ENCODE results near the gene NEU1. TPM values are rescaled to one million over a fixed set of nuclear protein-coding genes. Genes with fewer than 3 reads are reported as not detected.

The NEU1 gene
- total RNA-seq, 1 experiment from 2014 or later, result 15.1 TPM

DNA sequence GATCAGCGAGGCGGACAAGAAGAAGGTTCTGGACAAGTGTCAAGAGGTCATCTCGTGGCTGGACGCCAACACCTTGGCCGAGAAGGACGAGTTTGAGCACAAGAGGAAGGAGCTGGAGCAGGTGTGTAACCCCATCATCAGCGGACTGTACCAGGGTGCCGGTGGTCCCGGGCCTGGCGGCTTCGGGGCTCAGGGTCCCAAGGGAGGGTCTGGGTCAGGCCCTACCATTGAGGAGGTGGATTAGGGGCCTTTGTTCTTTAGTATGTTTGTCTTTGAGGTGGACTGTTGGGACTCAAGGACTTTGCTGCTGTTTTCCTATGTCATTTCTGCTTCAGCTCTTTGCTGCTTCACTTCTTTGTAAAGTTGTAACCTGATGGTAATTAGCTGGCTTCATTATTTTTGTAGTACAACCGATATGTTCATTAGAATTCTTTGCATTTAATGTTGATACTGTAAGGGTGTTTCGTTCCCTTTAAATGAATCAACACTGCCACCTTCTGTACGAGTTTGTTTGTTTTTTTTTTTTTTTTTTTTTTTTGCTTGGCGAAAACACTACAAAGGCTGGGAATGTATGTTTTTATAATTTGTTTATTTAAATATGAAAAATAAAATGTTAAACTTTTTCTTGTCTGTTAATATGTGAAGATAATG lies 32.9 kb downstream of the NEU1 start:
- no peak for ATAC-seq
- peak overlapping the region; percentile 46 for H3K9ac ChIP-seq (ENCODE audit: low read length)
- H3K4me1 ChIP-seq (ENCODE audit: control insufficient read depth in 1 of 2, insufficient read depth in 2 of 2, low read length in 2 of 2), result peaks cover 28 to 61% of the 10 kb centered on the region in 2 experiments
- H3K27ac ChIP-seq (ENCODE audit: low read depth, low read length), result peak overlapping the region; percentile 17
- no TSS peak for BruUV-seq (replicated peaks)
- peaks cover 31% of the 10 kb centered on the region for H3K79me2 ChIP-seq (ENCODE audit: insufficient read depth, low read length)
- H2AFZ ChIP-seq (ENCODE audit: low read depth, low read length, poor library complexity, severe bottlenecking), result no peak overlapping the region
- CTCF ChIA-PET, result interaction anchor here (0.6 to 2.6 kb wide), 11 partner anchors 23 to 1319 kb away, joined by 3 to 12 read pairs (median 5); partner anchors contain the start of genes LSM2, LY6G5C and LY6G6D
- intact Hi-C loops (cut with micrococcal nuclease), result loop anchor here (5.0 to 10.0 kb wide), 2 partner anchors 92 to 285 kb away; partner anchors contain the start of genes ATP6V1G2, CLIC1, DDX39B and NFKBIL1
- H3K27me3 ChIP-seq (ENCODE audit: insufficient read depth, low read length), result no peaks in the 10 kb centered on the region
- no peaks in the 10 kb centered on the region for H3K9me2 ChIP-seq (ENCODE audit: insufficient read depth)
- H3K4me2 ChIP-seq (ENCODE audit: low read length), result peak overlapping the region; percentile 77
- no peak for DNase-seq (ENCODE audit: low read depth, low spot score)
- peak overlapping the region; percentile 50 to 57 for H3K4me3 ChIP-seq (replicated peaks in 1 of 2; ENCODE audit: low read depth in 1 of 2, low read length in 2 of 2)
- RAD21 ChIA-PET (ENCODE audit: low non-redundant PET in 1 of 2, low total read pairs in 2 of 2, uncharacterized antibody in 2 of 2, unreplicated experiment in 2 of 2), result interaction anchor here (0.7 to 0.8 kb wide), 5 partner anchors 57 to 128 kb away, joined by 3 to 8 read pairs (median 6); no protein-coding TSS in a partner anchor
- peaks cover 4% of the 10 kb centered on the region; the same call in 1 of the 2 replicates for H4K20me1 ChIP-seq (ENCODE audit: insufficient read depth)
- H3K9me3 ChIP-seq (ENCODE audit: control insufficient read depth in 1 of 2, insufficient read depth in 1 of 2, low read depth in 1 of 2, low read length in 2 of 2), result no peaks in the 10 kb centered on the region
- POLR2A ChIA-PET, result interaction anchor here (0.7 to 2.4 kb wide), 12 partner anchors 23 to 147 kb away, joined by 3 to 9 read pairs (median 4); partner anchors contain the start of genes LSM2, NEU1 and VARS1
- TF ChIP-seq CEBPB (IDR thresholded peaks at IDR 0.05; ENCODE audit: low read depth), result no peak
- TF ChIP-seq, protein P1, sequence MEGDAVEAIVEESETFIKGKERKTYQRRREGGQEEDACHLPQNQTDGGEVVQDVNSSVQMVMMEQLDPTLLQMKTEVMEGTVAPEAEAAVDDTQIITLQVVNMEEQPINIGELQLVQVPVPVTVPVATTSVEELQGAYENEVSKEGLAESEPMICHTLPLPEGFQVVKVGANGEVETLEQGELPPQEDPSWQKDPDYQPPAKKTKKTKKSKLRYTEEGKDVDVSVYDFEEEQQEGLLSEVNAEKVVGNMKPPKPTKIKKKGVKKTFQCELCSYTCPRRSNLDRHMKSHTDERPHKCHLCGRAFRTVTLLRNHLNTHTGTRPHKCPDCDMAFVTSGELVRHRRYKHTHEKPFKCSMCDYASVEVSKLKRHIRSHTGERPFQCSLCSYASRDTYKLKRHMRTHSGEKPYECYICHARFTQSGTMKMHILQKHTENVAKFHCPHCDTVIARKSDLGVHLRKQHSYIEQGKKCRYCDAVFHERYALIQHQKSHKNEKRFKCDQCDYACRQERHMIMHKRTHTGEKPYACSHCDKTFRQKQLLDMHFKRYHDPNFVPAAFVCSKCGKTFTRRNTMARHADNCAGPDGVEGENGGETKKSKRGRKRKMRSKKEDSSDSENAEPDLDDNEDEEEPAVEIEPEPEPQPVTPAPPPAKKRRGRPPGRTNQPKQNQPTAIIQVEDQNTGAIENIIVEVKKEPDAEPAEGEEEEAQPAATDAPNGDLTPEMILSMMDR (IDR thresholded peaks at IDR 0.05 in 2 of 3, conservative IDR thresholded peaks at IDR 0.05 in 1 of 3; ENCODE audit: borderline replicate concordance in 1 of 3, insufficient read depth in 1 of 3, low read depth in 2 of 3, low read length in 2 of 3), result peak in 1 of 3 experiments; percentile 52; a peak in 2 of 6 replicates
- H3K36me3 ChIP-seq (ENCODE audit: control insufficient read depth in 1 of 2, insufficient read depth in 2 of 2, low read length in 2 of 2), result no peaks in the 10 kb centered on the region; a peak in 1 of 4 replicates

All from HCT116 (cell line).